Stimulated activated CD8-positive, alpha-beta memory T cell treated with anti-CD3 and anti-CD28 coated beads, Interleukin-7, amount 100 ng/mL, for 48 hours (primary cell): ENCODE results near the gene USP37.
"Not testable (repeated sequence)": the region's sequence is repeated elsewhere in the genome, so short reads cannot be mapped to it uniquely, and the experiment has no call there.

Source experiments
- DNase-seq, 2 donors: peaks; one replicate each; pipeline ENCODE4 v3.0.0-alpha.2; 2020; ENCODE audit warnings: low read depth in 1 of 2; ENCODE audit errors: extremely low read depth in 1 of 2

USP37 gene

GRCh38 chr2:218557941-218558340, 10.2 kb downstream of the USP37 start:
- DNase-seq = no peak

GRCh38 chr2:218555527-218555926, 12.6 kb downstream of the USP37 start:
- DNase-seq = no peak

GRCh38 chr2:218554225-218554624, 13.9 kb downstream of the USP37 start:
- DNase-seq = not testable (repeated sequence)

- no peak for DNase-seq
Measured at GRCh38 chr2:218547978-218548377, 20.2 kb downstream of the USP37 start.

- DNase-seq = no peak
Measured at GRCh38 chr2:218547511-218547910, 20.6 kb downstream of the USP37 start.

GRCh38 chr2:218546012-218546411, 22.1 kb downstream of the USP37 start:
- no peak for DNase-seq

GRCh38 chr2:218540015-218540414, 28.1 kb downstream of the USP37 start:
- no peak for DNase-seq

- DNase-seq = no peak
Measured at GRCh38 chr2:218536804-218537494, 31.2 kb downstream of the USP37 start.

GRCh38 chr2:218529990-218530389, 38.2 kb downstream of the USP37 start:
- no peak for DNase-seq

GRCh38 chr2:218528409-218528808, 39.7 kb downstream of the USP37 start:
- DNase-seq = not testable (repeated sequence)

- DNase-seq = no peak
Measured at GRCh38 chr2:218523651-218524050, 44.5 kb downstream of the USP37 start.

GRCh38 chr2:218518876-218519275, 49.3 kb downstream of the USP37 start:
- no peak for DNase-seq

GRCh38 chr2:218517434-218518206, 50.5 kb downstream of the USP37 start:
- DNase-seq = no peak

- no peak for DNase-seq
Measured at GRCh38 chr2:218516614-218517013, 51.5 kb downstream of the USP37 start.

- DNase-seq = no peak
Measured at GRCh38 chr2:218513676-218514075, 54.5 kb downstream of the USP37 start.

GRCh38 chr2:218508299-218508698, 59.9 kb downstream of the USP37 start:
- no peak for DNase-seq

- DNase-seq = no peak
Measured at GRCh38 chr2:218505754-218506371, 62.3 kb downstream of the USP37 start.

GRCh38 chr2:218501665-218502064, 66.5 kb downstream of the USP37 start:
- no peak for DNase-seq

- no peak for DNase-seq
Measured at GRCh38 chr2:218500501-218501060, 67.6 kb downstream of the USP37 start.

- no peak for DNase-seq
Measured at GRCh38 chr2:218485986-218486667, 82.0 kb downstream of the USP37 start.

GRCh38 chr2:218482651-218483050, 85.5 kb downstream of the USP37 start:
- no peak for DNase-seq
